ENCODE measurements around the gene TRMU.

The TRMU gene, protein sequence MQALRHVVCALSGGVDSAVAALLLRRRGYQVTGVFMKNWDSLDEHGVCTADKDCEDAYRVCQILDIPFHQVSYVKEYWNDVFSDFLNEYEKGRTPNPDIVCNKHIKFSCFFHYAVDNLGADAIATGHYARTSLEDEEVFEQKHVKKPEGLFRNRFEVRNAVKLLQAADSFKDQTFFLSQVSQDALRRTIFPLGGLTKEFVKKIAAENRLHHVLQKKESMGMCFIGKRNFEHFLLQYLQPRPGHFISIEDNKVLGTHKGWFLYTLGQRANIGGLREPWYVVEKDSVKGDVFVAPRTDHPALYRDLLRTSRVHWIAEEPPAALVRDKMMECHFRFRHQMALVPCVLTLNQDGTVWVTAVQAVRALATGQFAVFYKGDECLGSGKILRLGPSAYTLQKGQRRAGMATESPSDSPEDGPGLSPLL

DNA sequence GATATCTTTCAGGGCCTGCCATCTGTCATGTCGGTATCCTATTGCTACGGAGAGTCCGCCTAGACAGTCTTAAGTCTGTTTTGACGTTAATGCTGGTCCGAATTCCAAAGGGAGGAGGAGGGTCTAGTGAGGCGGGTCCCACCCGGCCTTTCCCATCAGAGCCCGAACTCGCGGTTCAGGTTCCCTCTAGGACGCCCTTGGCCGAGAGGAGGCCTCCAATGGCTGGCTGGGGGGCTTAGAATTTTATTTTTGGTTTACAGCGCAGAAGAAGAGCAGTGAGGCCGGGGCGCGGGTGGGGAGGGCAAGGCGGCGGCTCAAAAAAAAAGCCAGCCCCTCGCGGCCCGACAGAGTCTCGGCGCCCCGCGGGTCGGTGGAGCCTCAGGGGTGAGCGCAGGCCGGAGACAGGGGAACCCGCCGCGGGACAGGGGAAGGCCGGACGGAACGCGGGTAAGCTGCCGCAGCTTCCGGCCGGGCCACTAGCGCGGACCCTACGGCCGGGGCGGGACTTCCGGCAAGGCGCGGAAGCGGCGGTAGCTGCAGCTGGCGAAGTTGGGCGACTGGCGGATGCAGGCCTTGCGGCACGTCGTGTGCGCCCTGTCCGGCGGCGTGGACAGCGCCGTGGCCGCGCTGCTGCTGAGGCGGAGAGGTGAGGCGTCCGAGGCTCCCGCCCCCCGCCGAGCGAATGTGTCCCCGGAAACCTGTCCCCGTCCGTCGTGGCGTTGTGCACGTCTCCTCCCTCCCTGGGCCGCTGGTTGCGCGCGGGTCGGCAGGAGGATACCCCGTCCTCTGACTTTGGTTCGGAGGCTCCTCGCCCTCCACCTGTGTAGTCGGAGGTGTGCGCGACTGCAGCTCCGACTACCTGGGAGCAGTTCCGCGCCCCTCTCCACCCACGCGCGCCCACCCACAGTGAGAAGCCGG, at the start of gene TRMU:
TSS of gene TRMU (plus strand) at position 514 of the 918 bp plus-strand sequence. CDS start at position 565, 51 bp downstream.
- DNase-seq (ENCODE audit: low read depth), result peak; percentile 92

DNA sequence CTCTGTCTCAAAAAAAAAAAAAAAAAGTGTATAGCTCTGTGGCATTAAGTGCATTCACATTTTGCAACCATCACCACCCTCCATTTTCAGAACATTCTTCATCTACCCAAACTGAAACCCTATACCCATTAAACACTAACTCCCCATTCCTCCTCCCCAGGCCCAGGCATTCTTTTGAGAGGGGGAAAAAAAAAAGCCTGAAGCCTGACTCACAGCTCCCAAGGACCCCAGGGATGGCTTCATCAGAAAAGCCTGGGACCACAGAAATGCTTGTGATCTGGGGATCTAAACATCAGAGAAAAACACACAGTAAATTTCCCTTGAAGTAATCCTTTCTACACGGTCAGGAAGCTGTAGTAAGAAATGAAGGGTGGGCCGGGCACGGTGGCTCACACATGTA, 49.5 kb upstream of the TRMU start:
- peak; percentile 28 for DNase-seq (ENCODE audit: low read depth)

DNA sequence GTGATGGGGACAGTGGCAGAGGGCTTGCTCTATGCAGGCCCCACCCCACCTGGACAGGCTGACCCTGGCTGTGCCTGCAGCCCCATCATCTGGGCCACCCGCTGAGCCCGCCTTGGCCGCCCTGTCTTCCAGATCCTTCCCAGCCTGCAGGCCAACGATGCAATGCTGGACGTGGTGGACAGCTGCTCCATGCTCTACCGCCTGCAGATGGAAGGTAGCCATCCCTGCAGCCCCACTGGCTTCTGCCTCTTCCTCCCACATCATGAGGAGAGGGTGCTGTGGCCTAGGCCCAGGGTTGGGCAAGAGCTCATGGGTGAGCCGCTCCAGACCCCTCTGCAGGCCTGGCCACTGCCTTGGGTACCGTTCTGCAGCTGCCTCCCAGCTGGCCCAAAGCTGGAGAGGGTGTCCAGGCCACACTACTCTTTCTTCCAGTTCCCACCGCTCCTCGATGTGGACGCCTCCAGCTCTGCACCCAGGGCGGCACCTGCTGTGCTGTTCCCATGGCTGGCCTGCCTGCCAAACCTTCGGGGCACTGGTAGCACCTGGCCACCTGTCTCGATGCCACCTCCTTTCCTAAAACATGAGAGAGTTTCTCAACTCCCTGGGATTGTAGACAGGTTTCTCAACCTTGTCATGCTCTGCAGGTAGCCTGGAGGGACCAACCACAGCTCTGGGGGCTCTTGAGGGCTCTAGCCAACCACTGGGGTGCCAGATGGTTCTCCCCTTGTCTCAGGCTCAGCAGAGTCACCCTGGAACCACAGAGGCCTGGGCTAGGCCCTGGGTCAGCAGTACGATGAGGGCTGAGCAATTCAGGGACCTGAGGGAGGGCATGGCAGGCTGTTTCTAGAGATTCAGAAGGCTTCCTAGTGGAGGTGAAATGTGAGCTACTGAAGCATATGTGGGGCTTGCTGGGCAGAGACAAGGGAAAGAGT, 48.3 kb upstream of the TRMU start:
- no peak for DNase-seq (ENCODE audit: low read depth)

DNA sequence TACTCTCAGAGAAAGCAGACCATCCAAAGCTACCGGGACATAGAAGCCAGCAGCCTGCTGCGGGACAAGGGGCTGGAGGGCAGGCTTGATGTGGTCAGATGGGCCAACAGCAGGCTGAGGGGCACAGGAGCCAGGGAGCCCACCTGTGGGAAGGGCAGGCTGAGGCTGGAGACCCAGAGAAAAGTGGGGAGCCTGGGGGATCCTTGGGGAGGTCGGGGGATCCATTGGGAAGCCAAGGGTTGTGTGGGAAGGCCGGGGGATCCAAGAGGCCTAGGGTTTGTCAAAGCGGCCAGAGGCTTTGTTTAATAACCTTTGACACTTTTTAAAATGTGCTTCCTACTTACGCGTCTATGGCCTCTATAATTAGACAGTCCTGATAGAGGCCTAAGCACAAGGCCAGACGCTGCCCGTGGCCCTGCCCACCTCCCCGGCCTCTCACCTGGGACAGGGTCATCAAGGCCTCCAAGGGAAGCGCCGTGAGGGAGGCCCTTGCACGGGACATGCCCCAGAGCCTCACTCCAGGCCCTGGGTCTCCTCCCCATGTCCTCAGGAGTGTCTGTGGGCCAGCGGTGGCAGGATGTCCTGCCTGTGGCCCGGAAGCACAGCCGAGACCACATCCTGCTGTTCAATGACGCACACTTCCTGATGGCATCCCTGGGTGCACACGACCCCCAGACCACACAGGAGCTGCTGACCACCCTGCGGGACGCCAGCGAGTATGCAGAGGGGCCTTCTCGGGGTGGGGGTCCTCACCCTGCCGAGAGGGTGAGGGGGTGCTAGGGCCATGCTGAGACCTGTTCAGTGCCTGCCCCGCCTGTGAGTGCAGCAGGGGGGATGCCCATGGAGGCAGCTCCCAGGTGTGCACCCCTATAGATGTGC, 47.4 kb upstream of the TRMU start:
- no peak for DNase-seq (ENCODE audit: low read depth)

DNA sequence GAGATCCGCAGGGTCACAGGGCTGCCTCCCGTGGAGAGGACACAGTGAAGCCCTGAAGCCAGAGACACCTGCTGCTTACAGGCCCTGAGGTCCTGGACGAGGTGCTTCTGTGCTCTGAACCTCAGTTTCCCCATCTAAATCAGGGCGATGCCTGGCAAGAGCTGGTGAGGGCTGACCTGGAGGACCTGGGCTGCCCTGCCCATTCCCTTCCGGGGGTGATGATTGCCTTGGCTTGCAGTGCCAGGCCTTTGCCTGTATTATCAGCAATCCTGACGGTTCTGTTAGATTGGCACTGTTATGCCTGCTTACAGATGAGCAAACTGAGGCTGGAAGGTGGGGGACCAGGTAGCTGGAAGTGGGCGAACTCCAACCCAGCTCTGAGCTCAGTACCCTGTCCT, 46.7 kb upstream of the TRMU start:
- DNase-seq (ENCODE audit: low read depth), result no peak

DNA sequence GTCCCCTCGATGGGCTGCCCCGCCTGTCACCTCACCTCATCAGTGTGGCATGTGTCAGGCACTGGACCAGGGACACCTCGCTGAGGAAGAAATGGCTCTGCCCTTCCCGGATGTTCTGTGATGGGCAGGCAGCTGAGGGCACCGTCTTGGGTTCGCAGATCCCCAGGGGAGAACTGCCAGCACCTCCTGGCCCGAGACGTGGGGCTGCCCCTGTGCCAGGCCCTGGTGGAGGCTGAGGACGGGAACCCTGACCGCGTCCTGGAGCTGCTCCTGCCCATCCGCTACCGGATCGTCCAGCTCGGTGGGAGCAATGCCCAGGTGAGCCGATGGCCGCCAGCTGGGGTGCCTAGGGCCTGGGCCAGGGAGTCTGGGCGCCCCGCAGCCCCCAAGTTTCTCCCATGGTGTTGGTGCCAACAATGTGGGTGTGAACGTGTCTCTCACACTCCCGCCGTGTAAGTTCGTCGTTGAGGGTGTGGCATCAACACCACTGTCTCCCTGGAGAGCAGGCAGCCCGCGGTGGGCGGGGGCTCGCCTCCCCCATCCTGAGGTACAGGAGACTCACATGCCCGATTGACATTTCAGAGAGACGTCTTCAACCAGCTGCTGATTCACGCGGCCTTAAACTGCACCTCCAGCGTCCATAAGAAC, 46.1 kb upstream of the TRMU start:
- DNase-seq (ENCODE audit: low read depth), result no peak

DNA sequence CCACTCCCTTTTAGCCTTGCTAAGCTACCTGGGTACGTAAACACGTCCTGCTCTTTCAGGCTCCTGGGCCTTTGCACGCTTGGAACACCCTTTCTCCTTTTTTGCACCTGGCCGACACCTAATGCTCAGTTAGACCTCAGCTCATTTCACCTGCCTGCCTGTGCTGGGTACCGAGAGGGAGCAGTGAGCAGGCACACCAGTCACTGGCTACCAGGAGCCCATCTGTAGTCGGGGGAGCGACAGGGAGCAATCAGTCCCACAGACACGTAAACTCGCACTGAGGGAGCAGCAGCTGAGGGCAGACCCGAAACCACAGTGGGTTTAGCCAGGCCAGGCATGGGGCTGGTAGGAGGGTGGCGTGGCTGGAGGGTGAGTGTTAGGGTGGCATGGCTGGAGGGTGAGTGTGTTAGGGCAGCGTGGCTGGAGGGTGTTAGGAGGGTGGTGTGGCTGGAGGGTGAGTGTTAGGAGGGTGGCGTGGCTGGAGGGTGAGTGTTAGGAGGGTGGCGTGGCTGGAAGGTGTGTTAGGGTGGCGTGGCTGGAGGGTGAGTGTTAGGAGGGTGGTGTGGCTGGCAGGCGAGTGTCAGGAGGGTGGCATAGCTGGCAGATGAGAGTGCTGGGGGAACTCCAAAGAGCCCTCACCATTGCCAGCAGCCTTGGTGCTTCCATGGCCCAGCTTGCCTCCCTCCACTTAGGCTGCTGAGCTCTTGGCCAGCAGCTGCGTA, 45.2 kb upstream of the TRMU start:
- DNase-seq (ENCODE audit: low read depth), result no peak

DNA sequence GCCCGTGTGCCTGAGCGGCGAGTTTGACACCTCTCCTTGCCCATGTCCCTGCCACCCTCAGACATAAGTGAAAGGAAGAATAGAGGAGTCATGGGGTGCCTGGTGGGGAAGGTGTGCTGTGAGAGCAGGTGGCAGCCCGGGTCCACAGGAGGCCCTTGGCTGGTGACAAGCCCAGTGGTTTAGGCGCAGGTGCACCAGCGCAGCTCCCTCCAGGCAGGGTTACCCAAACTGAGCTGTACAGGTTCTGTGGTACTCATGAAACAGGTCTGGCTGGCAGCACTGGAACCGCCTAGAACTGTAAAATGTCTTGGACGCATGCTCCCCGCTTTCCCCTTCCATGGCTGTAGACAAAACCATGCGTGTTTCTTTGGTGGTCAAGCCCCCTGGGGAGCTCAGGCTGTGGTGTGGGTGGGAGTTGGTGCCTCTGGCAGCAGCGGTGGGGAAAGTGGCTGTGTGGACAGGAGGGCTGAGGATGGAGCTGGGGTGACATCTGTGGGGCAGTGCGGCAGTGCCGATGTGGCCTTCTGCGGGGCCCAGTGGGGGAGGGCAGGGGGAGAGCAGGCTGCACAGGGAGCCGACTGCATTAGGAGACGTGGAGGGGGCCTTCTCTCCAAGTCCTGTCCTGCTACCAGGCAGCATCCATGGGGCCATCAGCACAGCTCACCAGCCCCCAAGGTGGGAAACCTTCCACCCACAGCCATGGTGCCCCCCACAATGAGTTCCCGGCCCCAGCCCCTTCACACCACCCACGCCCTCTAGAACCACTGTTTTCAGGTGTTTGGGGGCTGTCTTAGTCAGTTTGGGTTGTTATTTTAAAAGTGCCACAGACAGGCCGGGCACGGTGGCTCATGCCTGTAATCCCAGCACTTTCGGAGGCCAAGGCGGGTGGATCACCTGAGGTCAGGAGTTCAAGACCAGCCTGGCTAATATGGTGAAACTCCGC, 44.4 kb upstream of the TRMU start:
- no peak for DNase-seq (ENCODE audit: low read depth)

DNA sequence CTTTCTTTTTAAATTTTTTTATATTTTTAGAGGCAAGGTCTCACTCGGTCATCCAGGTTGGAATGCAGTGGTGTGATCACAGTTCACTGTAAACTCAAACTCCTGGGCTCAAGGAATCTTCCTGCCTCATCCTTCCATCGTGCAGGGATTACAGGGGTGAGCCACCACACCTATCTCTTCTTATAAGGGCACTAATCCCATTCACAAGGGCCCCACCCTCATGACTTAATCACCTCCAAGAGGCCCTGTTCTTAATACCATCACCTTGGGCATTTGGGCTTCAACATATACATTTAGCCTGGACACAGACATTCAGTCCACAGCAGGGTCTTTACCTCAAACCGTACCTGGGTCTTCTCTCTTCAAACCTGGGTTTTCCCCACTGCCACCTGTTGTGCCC, 43.3 kb upstream of the TRMU start:
- no peak for DNase-seq (ENCODE audit: low read depth)

DNA sequence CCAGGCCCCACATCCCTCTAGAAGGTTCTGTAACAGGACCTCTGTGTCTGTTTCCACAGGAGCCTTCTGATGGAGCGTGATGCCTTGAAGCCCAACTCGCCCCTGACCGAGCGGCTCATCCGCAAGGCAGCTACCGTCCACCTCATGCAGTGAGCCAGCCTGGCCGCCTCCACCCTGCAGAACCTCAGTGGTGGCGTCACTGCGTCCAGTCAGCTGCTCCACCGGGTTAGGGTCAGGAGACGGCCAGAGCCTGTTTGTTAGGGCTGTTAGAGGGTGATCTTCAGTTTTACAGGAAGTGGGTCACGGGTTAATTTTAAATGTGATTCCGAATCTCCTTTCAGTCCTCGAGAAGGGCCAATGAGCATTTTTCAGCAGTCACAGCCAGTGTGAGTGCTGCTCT, 42.8 kb upstream of the TRMU start:
- no peak for DNase-seq (ENCODE audit: low read depth)

DNA sequence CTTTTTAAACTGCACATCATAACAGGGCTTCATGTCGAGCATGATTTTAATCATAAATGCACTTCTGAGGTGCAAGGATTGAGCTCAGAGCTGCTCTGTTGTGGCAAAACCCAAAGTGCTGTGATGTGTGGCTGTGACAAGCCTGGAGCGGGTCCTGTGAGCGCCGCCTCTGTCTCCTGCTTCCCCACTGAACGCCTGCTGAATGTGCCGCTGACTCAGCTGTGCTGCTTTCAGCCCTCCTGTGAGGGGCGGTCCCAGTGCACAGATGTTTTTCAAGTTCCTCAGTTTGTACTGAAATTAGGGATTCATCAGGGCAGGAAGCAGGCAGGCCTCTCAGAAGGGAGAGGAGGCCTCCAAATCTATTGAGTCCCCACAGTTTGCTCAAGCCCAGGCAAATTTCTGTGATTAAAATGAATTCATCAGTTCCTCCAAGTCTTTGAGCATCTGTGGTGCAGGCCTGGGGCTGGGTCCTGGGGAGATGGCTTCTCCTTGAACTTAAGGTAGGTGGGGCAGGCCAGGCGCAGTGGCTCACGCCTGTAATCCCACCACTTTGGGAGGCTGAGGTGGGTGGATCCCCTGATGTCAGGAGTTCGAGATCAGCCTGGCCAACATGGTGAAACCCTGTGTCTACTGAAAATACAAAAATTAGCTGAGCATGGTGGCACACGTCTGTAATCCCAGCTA, 41.8 kb upstream of the TRMU start:
- DNase-seq (ENCODE audit: low read depth), result peak; percentile 24

DNA sequence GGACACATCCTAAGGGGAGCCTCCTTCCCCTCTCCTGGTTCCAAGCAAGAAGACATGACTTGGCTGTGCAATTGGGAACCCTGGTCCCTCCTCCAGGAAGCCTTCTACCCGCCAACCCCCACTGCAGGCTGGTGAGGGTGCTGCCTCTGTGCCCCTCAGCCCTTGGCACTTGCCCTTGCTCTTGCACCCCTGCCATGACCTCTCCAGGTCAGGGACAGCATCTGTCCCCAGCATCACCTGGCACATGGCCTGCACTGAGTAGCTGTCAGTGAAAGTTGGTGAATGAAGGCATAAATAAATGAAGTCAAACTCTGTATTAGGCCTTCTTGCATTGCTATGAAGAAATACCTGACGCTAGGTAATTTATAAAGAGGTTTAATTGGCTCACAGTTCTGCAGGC, 40.7 kb upstream of the TRMU start:
- DNase-seq (ENCODE audit: low read depth), result no peak

DNA sequence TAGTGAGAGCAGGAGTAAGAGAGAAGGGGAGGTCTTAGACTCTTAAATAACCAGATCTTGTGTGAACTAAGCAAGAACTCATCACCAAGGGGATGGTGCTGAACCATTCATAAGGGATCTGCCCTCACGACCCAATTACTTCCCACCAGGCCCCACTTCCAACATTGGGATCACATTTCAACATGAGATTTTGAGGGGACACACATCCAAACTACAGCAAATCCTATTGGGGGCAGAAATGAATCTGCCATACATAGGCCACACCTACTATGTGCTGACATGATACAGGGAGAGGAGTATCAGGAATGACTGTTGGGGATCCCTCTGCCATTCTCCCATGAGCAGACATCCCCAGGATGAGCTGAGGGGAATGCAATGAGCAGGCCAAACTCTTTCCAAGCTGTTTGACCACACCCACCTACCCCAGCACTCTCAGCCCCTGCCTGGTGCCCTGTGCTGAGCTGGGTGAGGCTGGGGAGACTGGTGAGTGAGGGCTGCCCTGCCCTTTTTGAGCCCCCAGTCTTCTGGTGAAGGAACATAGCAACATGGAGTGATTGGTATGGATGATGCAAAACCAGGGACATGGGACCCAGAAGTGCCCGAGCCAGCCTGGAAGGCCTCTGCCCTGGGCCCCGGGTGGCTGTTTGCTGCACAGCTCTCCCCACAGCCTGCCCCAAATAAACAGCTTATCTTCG, 40.1 kb upstream of the TRMU start:
- no peak for DNase-seq (ENCODE audit: low read depth)

DNA sequence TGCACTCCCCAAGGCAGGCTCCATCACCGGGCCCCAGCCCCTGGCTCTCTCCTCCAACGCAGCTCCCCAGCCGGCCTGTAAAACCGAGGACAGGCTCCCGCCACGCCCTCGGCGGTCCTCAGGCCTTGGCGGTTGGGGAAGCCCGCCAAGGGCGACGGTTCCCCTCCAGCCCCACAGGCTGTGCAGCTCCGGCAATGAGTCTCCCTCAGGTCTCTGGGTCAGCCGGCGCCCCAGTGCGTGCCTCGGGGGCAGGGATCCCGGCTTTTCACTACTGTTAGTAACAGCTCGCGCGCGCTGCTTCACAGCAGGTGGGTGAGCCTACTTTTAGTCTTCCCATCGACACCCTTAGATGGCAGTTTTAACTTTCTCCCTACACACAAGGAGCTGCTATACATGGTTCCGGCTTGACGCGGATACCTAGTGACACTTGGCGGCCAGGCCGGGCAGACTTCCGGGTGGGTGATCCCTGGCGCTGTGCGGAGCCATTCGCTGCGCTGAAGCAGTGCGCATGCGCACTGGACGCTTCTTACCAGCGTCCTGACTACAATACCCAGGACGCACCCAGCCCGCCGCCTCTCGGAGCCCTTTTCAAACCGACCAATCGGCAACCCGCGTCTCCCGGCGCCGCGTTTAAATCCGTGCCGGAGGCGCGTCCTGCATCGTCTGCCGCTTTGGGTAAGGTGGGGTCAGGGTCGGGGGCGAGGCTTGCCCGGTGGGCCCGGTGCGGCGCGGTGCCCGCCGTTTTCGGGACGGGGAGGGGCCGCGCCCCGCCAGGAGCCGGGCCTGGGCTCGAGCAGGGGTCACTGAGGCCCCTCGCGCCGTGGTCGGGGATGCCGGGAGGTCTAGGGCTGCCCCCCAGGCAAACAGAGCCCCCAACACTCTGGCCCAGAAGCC, 39.0 kb upstream of the TRMU start, which contains the start of gene GTSE1:
TSS of gene GTSE1 (plus strand) at position 614 of the 894 bp plus-strand sequence. CDS start 531 bp downstream, outside the sequence.
- peak; percentile 95 for DNase-seq (ENCODE audit: low read depth)

DNA sequence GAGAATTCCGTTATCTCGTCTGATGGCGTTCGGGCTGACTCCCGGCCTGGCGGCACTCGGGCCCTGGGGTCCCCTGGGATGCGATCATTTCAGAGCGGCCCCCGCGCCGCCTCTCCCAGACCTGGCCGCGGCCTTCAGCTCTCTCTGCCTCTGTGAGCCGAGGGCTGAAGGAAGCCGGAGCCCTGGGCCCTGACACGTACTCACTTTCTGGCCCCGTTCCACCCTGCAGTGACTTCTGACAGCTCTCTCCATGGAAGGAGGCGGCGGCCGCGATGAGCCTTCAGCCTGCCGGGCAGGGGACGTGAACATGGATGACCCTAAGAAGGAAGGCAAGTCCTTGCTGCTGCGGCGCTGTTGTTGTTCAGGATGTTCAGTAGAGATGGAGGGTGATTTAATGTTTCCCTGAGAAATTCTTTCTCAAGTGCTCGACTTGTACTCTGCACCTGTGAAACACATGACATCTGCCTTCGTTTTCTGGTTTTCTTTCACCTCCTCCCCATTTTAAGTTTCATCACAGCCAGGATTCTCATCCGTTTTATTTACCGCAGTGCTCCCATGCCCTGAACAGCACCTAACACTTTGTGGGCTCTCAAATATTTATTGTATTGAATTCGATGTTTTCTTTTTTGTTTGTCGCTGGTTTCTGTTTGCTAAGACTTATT, 38.2 kb upstream of the TRMU start:
- peak; percentile 31 for DNase-seq (ENCODE audit: low read depth)

DNA sequence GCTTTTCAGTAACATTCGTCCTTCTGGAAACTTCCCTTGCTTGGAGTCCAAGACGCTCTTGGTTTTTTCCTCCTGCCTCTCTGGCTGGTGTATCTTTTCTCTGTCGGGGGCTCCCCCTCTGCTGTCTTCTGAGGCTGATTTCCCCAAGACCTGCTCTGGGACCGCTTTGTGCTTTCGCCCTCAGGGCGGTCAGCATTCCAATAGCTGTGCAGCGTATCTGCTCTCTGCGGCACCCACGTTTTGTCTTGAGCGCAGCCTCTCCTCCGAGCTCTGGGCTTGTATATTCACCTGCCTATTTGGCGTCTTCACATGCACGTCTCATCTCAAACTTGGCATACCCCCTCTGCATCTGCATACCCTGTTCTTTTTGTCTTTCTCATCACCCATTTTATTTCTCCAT, 36.4 kb upstream of the TRMU start:
- DNase-seq (ENCODE audit: low read depth), result no peak

All from iris pigment epithelial cell (primary cell).